Thyroid gland (tissue), 4 donors: ENCODE measurements around the gene UNC5C.

Experiments used
- CTCF ChIP-seq, 6 experiments: fragments of 200-600 bp in 3 of 6; fragments of 450-650 bp in 3 of 6; sonication (generic) in 3 of 6; IDR thresholded peaks; one replicate each; pipeline ENCODE4 v1.5.1; 2016 to 2019; ENCODE audit warnings: antibody characterized with exemption in 6 of 6, mild to moderate bottlenecking in 2 of 6, inconsistent platforms in 1 of 6, moderate library complexity in 1 of 6
- POLR2A ChIP-seq, 2 donors: fragments of 450-650 bp; IDR thresholded peaks; one replicate each; pipeline ENCODE4 v1.6.1; 2017; ENCODE audit warnings: antibody characterized with exemption in 2 of 2, mild to moderate bottlenecking in 2 of 2, moderate library complexity in 1 of 2

GRCh38 chr4:95288552-95288951, 260.2 kb downstream of the UNC5C start:
- TF ChIP-seq CTCF (IDR thresholded peaks at IDR 0.05) (no peak), POLR2A (IDR thresholded peaks at IDR 0.05) (no peak)
